Gastroesophageal sphincter (tissue), 3 donors: ENCODE data around the gene EFEMP2.

Source experiments
- CTCF ChIP-seq, 4 experiments: fragments of 200-600 bp in 2 of 4; fragments of 450-650 bp in 2 of 4; sonication (generic) in 1 of 4; IDR thresholded peaks; one replicate each; pipeline ENCODE4 v1.5.1; 2017 to 2019; ENCODE audit warnings: antibody characterized with exemption in 4 of 4, mild to moderate bottlenecking in 2 of 4, moderate library complexity in 2 of 4
- EP300 ChIP-seq: sonication (generic); formaldehyde crosslinking; IDR thresholded peaks from one replicate; pipeline ENCODE4 v1.6.1; 2017; ENCODE audit warnings: antibody characterized with exemption, mild to moderate bottlenecking
- POLR2A ChIP-seq, 2 donors: fragments of 450-650 bp; IDR thresholded peaks; one replicate each; pipeline ENCODE4 v1.6.1; 2017; ENCODE audit warnings: antibody characterized with exemption in 2 of 2, mild to moderate bottlenecking in 2 of 2, moderate library complexity in 1 of 2
- POLR2AphosphoS5 ChIP-seq: sonication (generic); formaldehyde crosslinking; IDR thresholded peaks from one replicate; pipeline ENCODE4 v1.6.1; 2017; ENCODE audit warnings: antibody characterized with exemption

- no peak for TF ChIP-seq POLR2A (IDR thresholded peaks at IDR 0.05)
- TF ChIP-seq EP300 = no peak
- no peak for TF ChIP-seq CTCF (IDR thresholded peaks at IDR 0.05)
- no peak for TF ChIP-seq POLR2AphosphoS5
Observed at GRCh38 chr11:65885231-65885630, 12.6 kb upstream of the EFEMP2 start.
